ENCODE measurements around the gene WDFY1.

The WDFY1 gene

DNA sequence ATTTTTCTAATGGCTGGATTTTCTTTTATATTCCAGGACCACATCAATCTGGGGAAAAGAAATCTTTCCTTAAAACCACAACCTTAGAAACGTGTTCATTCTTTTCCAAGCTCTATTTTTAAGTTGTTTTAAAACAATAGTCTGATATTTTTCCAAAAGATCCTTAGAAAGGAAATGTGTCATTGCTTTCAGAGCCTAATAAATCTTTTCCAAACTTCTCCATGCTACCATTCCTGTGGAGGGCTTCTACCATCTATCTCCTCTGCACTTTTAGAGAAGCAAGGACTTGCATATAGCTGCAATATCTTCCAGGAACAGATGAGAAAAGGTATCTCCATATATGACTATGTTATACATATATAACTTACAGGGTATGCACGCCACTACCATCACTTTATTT lies 21.2 kb downstream of the WDFY1 start:
- ATAC-seq, result no peak
- TF ChIP-seq CSDC2 (CRISPR knock-in tag; IDR thresholded peaks at IDR 0.05) (no peak), GLIS3 (CRISPR knock-in tag; IDR thresholded peaks at IDR 0.05) (no peak), ZC3H10 (CRISPR knock-in tag; IDR thresholded peaks at IDR 0.05) (no peak), ZNF70 (CRISPR knock-in tag; IDR thresholded peaks at IDR 0.05) (no peak), ESRRG (CRISPR knock-in tag; IDR thresholded peaks at IDR 0.05) (no peak), BACH2 (CRISPR knock-in tag; IDR thresholded peaks at IDR 0.05; ENCODE audit: borderline replicate concordance) (no peak), PPARA (CRISPR knock-in tag; IDR thresholded peaks at IDR 0.05; ENCODE audit: borderline replicate concordance) (no peak)
- TF ChIP-seq, protein P1, sequence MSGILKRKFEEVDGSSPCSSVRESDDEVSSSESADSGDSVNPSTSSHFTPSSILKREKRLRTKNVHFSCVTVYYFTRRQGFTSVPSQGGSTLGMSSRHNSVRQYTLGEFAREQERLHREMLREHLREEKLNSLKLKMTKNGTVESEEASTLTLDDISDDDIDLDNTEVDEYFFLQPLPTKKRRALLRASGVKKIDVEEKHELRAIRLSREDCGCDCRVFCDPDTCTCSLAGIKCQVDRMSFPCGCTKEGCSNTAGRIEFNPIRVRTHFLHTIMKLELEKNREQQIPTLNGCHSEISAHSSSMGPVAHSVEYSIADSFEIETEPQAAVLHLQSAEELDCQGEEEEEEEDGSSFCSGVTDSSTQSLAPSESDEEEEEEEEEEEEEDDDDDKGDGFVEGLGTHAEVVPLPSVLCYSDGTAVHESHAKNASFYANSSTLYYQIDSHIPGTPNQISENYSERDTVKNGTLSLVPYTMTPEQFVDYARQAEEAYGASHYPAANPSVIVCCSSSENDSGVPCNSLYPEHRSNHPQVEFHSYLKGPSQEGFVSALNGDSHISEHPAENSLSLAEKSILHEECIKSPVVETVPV (CRISPR knock-in tag; IDR thresholded peaks at IDR 0.05), result no peak
- TF ChIP-seq, protein P2, sequence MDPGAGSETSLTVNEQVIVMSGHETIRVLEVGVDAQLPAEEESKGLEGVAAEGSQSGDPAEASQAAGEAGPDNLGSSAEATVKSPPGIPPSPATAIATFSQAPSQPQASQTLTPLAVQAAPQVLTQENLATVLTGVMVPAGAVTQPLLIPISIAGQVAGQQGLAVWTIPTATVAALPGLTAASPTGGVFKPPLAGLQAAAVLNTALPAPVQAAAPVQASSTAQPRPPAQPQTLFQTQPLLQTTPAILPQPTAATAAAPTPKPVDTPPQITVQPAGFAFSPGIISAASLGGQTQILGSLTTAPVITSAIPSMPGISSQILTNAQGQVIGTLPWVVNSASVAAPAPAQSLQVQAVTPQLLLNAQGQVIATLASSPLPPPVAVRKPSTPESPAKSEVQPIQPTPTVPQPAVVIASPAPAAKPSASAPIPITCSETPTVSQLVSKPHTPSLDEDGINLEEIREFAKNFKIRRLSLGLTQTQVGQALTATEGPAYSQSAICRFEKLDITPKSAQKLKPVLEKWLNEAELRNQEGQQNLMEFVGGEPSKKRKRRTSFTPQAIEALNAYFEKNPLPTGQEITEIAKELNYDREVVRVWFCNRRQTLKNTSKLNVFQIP (CRISPR knock-in tag; IDR thresholded peaks at IDR 0.05; ENCODE audit: borderline replicate concordance, low read depth), result no peak

DNA sequence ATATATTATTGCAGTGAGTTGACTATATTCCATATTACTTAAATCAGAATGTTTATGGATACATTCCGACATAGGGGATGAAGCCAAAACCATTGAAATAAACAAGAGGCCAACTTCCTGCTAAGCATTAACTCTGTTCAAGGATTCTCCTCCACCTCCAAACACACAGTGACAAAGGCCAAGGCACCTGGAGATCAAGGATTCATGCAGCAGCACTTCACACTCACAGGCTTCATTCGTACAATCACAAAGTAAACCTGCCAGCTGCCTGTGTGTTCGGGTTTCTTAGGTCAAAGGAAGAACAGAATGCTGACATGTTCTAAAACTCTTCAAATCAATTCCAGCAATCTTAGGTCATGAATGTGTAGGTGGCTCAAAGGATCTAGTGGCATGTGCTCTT lies 22.8 kb downstream of the WDFY1 start:
- ATAC-seq, result no peak
- TF ChIP-seq ISL1 (CRISPR knock-in tag; IDR thresholded peaks at IDR 0.05) (no peak), ZC3H10 (CRISPR knock-in tag; IDR thresholded peaks at IDR 0.05) (no peak), GLIS3 (CRISPR knock-in tag; IDR thresholded peaks at IDR 0.05) (no peak), OSR1 (CRISPR knock-in tag; IDR thresholded peaks at IDR 0.05) (no peak), ZNF8 (CRISPR knock-in tag; IDR thresholded peaks at IDR 0.05) (no peak)
- TF ChIP-seq, protein P1 (CRISPR knock-in tag; IDR thresholded peaks at IDR 0.05), result no peak
- TF ChIP-seq, protein P3, sequence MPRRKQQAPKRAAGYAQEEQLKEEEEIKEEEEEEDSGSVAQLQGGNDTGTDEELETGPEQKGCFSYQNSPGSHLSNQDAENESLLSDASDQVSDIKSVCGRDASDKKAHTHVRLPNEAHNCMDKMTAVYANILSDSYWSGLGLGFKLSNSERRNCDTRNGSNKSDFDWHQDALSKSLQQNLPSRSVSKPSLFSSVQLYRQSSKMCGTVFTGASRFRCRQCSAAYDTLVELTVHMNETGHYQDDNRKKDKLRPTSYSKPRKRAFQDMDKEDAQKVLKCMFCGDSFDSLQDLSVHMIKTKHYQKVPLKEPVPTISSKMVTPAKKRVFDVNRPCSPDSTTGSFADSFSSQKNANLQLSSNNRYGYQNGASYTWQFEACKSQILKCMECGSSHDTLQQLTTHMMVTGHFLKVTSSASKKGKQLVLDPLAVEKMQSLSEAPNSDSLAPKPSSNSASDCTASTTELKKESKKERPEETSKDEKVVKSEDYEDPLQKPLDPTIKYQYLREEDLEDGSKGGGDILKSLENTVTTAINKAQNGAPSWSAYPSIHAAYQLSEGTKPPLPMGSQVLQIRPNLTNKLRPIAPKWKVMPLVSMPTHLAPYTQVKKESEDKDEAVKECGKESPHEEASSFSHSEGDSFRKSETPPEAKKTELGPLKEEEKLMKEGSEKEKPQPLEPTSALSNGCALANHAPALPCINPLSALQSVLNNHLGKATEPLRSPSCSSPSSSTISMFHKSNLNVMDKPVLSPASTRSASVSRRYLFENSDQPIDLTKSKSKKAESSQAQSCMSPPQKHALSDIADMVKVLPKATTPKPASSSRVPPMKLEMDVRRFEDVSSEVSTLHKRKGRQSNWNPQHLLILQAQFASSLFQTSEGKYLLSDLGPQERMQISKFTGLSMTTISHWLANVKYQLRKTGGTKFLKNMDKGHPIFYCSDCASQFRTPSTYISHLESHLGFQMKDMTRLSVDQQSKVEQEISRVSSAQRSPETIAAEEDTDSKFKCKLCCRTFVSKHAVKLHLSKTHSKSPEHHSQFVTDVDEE (CRISPR knock-in tag; IDR thresholded peaks at IDR 0.05), result no peak

DNA sequence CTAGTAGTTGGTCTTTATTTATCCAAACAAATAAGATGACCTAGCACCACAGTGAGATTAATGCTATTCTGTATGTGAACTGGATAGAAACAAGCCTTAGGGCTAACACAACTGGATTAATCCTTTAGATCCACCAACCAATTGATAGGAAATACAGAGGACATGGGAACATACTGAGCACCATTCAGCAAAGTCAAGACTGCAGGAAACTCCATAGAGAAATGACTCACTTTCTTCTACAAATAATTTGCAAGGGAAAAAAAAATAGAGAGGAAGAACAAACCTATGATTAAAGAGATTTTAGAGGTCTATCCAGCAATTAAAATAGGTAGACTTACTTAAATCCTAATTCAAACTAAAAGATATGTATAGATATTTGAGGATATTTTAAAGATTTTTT lies 23.9 kb downstream of the WDFY1 start:
- no peak for TF ChIP-seq BACH2 (CRISPR knock-in tag; IDR thresholded peaks at IDR 0.05; ENCODE audit: borderline replicate concordance)
- no peak for TF ChIP-seq GLIS3 (CRISPR knock-in tag; IDR thresholded peaks at IDR 0.05)
- no peak for TF ChIP-seq ARNTL (CRISPR knock-in tag; IDR thresholded peaks at IDR 0.05; ENCODE audit: borderline replicate concordance, low read depth)
- no peak for TF ChIP-seq PPARA (CRISPR knock-in tag; IDR thresholded peaks at IDR 0.05; ENCODE audit: borderline replicate concordance)
- TF ChIP-seq, protein P1 (CRISPR knock-in tag; IDR thresholded peaks at IDR 0.05), result no peak
- TF ChIP-seq ESRRG (CRISPR knock-in tag; IDR thresholded peaks at IDR 0.05), result no peak
- no peak for TF ChIP-seq OSR1 (CRISPR knock-in tag; IDR thresholded peaks at IDR 0.05)
- TF ChIP-seq SNAI2 (CRISPR knock-in tag; IDR thresholded peaks at IDR 0.05), result no peak
- no peak for TF ChIP-seq ZC3H10 (CRISPR knock-in tag; IDR thresholded peaks at IDR 0.05)
- TF ChIP-seq, protein P4, sequence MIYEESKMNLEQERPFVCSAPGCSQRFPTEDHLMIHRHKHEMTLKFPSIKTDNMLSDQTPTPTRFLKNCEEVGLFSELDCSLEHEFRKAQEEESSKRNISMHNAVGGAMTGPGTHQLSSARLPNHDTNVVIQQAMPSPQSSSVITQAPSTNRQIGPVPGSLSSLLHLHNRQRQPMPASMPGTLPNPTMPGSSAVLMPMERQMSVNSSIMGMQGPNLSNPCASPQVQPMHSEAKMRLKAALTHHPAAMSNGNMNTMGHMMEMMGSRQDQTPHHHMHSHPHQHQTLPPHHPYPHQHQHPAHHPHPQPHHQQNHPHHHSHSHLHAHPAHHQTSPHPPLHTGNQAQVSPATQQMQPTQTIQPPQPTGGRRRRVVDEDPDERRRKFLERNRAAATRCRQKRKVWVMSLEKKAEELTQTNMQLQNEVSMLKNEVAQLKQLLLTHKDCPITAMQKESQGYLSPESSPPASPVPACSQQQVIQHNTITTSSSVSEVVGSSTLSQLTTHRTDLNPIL (CRISPR knock-in tag; IDR thresholded peaks at IDR 0.05; ENCODE audit: low read depth), result no peak
- TF ChIP-seq ISL1 (CRISPR knock-in tag; IDR thresholded peaks at IDR 0.05), result no peak
- no peak for TF ChIP-seq ZNF8 (CRISPR knock-in tag; IDR thresholded peaks at IDR 0.05)
- TF ChIP-seq ZFP3 (CRISPR knock-in tag; IDR thresholded peaks at IDR 0.05), result no peak
- no peak for TF ChIP-seq RARB (CRISPR knock-in tag; IDR thresholded peaks at IDR 0.05)
- no peak for ATAC-seq

All from SK-N-SH treated with all-trans-retinoic acid at 6 μM for 48 hours (cell line).